Heart left ventricle (tissue), 13 donors: ENCODE measurements around the gene CHST4.

Experiments used
- POLR2A ChIP-seq, 2 donors: fragments of 450-650 bp; IDR thresholded peaks; one replicate each; pipeline ENCODE4 v1.6.1; 2017; ENCODE audit warnings: antibody characterized with exemption in 2 of 2, mild to moderate bottlenecking in 2 of 2, moderate library complexity in 2 of 2
- TF ChIP-seq, protein P1 (sequence below), 12 donors: fragments of 200-600 bp; sonication (generic) in 4 of 12; IDR thresholded peaks; one replicate each; pipeline versions ENCODE4 v1.5.0 to v1.8.0; 2018 to 2022; ENCODE audit warnings: antibody characterized with exemption in 12 of 12, mild to moderate bottlenecking in 5 of 12
- donor health status: ischemic (EF 13 %, LVEDD 7.1; RV severe dilation, severe dysfunction).
- donor health status: DM: no; HTN: yes; CAD: no.
- donor health status: DM: no; HTN: no; CAD: no.
- donor health status: ischemic (EF 25% LVEDD 6.9; RV normal size, moderate dysfunction).
- donor health status: ischemic (EF 25% LVEDD 5.7; RV mildly dilated, moderate dysfunction).
- donor health status: ischemic (EF 35%, LVEDD 5.7; RV mildly dilated, moderate dysfunction).
- donor health status: nonischemic (EF 11% LVEDD 7.7; RV severe dilation, severe dysfunction).
- donor health status: DM: yes; HTN: yes; CAD: no.
- donor health status: PGD.
- donor health status: ischemic (EF 29% LVEDD 5.4; RV normal size, mild dysfunction).
- donor health status: nonischemic (EF 23%, LVEDD 6.1; RV moderate dilation, normal function).

DNA sequence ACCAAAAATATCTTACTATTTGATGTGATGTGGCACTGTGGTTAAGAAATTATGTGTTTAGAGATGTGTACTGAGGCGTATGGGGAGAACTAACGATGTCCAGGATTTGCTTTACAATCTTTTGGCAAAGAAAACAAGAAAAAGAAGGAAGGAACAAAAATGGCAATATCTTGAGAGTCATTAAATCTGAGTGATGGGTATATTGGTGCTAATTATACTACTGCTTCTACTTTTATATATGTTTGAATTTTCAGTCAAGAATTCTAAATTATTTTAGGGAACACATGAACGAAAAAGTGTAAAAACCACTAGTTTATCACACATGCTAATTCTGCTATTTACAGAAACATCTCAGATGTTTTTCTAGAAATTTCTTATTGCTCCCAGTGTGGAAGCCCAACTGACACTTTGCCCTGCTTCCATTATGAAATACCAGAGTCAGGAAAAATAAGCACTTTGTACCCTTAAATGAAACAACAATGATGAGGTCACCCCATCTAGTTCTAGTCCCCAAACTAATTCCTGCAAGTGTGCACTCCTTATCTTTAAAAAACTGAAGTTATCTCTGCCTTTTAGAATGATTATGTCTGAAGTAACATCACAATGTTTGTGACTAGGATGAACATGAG lies 31.8 kb downstream of the CHST4 start:
- TF ChIP-seq POLR2A (IDR thresholded peaks at IDR 0.05): no peak
- TF ChIP-seq, protein P1, sequence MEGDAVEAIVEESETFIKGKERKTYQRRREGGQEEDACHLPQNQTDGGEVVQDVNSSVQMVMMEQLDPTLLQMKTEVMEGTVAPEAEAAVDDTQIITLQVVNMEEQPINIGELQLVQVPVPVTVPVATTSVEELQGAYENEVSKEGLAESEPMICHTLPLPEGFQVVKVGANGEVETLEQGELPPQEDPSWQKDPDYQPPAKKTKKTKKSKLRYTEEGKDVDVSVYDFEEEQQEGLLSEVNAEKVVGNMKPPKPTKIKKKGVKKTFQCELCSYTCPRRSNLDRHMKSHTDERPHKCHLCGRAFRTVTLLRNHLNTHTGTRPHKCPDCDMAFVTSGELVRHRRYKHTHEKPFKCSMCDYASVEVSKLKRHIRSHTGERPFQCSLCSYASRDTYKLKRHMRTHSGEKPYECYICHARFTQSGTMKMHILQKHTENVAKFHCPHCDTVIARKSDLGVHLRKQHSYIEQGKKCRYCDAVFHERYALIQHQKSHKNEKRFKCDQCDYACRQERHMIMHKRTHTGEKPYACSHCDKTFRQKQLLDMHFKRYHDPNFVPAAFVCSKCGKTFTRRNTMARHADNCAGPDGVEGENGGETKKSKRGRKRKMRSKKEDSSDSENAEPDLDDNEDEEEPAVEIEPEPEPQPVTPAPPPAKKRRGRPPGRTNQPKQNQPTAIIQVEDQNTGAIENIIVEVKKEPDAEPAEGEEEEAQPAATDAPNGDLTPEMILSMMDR (IDR thresholded peaks at IDR 0.05): no peak
